ENCODE measurements around the gene NPAS3. TPM values are rescaled to one million over a fixed set of nuclear protein-coding genes. Genes with fewer than 3 reads are reported as not detected.

NPAS3 gene
- total RNA-seq, 1 donor from 2014 or later: 5.2 TPM

DNA sequence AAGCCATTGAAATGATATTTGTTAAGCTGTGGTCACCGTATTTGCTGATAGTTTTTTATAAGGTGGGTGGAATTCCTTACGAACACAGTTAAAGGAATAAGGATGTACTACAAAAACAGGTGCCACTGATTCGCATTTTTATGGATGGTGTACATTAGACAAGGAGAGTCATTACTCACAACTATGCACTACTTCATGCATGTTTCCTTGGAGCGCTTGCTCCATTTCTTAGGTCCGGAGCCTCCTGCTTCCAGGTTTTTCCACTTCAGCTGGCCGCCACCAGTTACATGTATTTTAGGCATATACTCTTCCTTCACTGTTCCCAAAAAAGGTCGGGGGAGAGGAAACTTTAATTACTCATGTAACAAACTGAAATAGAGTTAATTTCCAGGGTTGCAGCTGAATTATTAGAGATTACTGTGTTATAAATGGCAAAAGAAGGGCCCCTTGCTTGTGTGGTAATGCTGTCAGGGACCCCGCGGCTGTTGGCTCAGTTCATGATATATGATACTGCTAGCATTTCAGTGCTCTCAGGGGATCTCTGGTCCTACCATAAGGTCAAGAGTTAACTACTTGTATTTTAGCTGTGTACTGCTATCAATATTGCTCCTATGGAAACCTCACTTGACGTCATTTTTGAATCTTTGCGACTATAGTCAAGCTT lies 454.7 kb downstream of the NPAS3 start:
- Mint-ChIP-seq H3K27me3 (ENCODE audit: low read depth) (peaks cover 17% of the 10 kb centered on the region), H3K27ac (no peak overlapping the region), H3K4me1 (peaks cover 36% of the 10 kb centered on the region), H3K4me3 (no peak overlapping the region), H3K9me3 (no peaks in the 10 kb centered on the region), H3K36me3 (no peaks in the 10 kb centered on the region)
- DNase-seq (ENCODE audit: low spot score in 2 of 2, unreplicated experiment in 2 of 2): no peak
- no peak for TF ChIP-seq CTCF (IDR thresholded peaks at IDR 0.05; ENCODE audit: unreplicated experiment)

DNA sequence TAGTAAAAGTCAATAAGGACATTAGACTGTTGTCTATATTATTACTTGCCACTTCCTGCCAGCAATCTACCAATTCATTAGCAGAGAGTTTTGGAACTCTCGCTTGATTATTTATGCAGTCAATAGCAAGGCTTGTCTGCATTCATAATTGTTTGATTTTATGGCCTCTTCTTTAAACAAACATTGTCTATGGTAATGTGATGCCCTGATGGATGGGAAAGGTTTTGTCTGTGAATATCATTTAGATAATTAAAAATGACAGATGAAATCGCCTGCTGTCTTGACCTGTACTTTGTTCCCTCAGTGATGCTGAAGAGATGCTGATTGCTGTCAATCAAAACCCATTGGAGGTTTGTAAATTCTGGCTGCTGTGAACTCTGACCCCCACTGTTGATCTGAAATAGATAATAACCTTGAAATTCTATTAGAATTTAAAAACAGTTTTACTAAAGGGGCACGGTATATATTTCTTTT lies 455.3 kb downstream of the NPAS3 start:
- Mint-ChIP-seq H3K27ac (no peak overlapping the region), H3K9me3 (no peaks in the 10 kb centered on the region), H3K36me3 (no peaks in the 10 kb centered on the region), H3K4me3 (no peak overlapping the region), H3K4me1 (peaks cover 36% of the 10 kb centered on the region), H3K27me3 (ENCODE audit: low read depth) (peaks cover 12% of the 10 kb centered on the region)
- DNase-seq (ENCODE audit: low spot score in 2 of 2, unreplicated experiment in 2 of 2): no peak
- no peak for TF ChIP-seq CTCF (IDR thresholded peaks at IDR 0.05; ENCODE audit: unreplicated experiment)

DNA sequence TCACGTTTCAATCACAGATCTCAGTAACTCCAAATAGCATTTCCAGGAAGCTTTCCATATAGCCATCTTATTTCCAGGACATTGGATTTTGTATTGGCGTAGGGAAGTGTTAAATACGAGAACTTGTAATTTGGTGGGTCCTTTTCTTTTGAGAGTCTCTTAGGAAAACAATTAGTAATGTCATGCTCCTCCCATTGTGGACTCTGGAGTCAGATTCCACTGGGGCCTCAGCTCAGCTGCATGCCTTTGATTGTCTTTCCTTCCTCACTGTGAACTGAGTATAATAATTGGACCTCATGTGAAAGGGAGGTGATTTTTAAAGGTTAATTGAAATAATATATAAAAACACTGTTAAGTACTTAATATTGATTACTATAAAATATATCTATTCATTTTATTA lies 462.6 kb downstream of the NPAS3 start:
- no peak overlapping the region for H3K27ac Mint-ChIP-seq
- no peak for DNase-seq (ENCODE audit: low spot score in 2 of 2, unreplicated experiment in 2 of 2)
- no peak overlapping the region for H3K4me3 Mint-ChIP-seq
- H3K9me3 Mint-ChIP-seq: peaks cover 16% of the 10 kb centered on the region
- no peaks in the 10 kb centered on the region for H3K36me3 Mint-ChIP-seq
- peaks cover 2% of the 10 kb centered on the region for H3K27me3 Mint-ChIP-seq (ENCODE audit: low read depth)
- peaks cover 12% of the 10 kb centered on the region for H3K4me1 Mint-ChIP-seq
- no peak for TF ChIP-seq CTCF (IDR thresholded peaks at IDR 0.05; ENCODE audit: unreplicated experiment)

DNA sequence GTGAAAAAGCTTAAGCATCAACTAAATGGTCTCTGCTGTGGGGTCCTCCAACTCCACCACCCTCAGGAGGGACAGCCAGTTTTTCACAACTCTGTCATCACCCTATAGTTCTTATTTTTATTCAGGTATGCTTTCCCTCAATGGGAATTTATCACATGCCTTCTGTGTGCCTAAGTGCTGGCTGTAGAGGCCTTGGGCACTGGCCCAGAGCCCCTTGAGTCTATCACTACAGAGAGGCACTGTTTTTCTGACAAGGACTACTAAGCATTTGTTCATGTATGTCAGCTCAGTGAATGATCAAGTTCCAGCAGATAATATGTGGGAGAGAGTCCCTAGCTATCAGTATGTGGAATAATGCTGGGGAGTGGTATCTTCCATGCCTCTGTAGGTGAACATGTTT lies 463.9 kb downstream of the NPAS3 start:
- peaks cover 10% of the 10 kb centered on the region for H3K4me1 Mint-ChIP-seq
- H3K4me3 Mint-ChIP-seq: no peak overlapping the region
- peaks cover under 1% of the 10 kb centered on the region for H3K27me3 Mint-ChIP-seq (ENCODE audit: low read depth)
- DNase-seq (ENCODE audit: low spot score in 2 of 2, unreplicated experiment in 2 of 2): no peak
- H3K27ac Mint-ChIP-seq: no peak overlapping the region
- TF ChIP-seq CTCF (IDR thresholded peaks at IDR 0.05; ENCODE audit: unreplicated experiment): no peak
- H3K36me3 Mint-ChIP-seq: no peaks in the 10 kb centered on the region
- H3K9me3 Mint-ChIP-seq: peaks cover 16% of the 10 kb centered on the region

- Mint-ChIP-seq H3K36me3 (no peaks in the 10 kb centered on the region), H3K4me1 (peaks cover 14% of the 10 kb centered on the region), H3K4me3 (no peak overlapping the region), H3K9me3 (peaks cover 16% of the 10 kb centered on the region), H3K27me3 (ENCODE audit: low read depth) (peaks cover 1% of the 10 kb centered on the region), H3K27ac (no peak overlapping the region)
- TF ChIP-seq CTCF (IDR thresholded peaks at IDR 0.05; ENCODE audit: unreplicated experiment): no peak
- no peak for DNase-seq (ENCODE audit: low spot score in 2 of 2, unreplicated experiment in 2 of 2)
Observed at GRCh38 chr14:33404054-33404453, 465.4 kb downstream of the NPAS3 start.

All from mesothelial cell of epicardium (in vitro differentiated cells).